Activated CD4-positive, alpha-beta T cell treated with anti-CD3 and anti-CD28 coated beads, Interleukin-10, Interleukin-2, amounts not matched to agents 100 ng/mL and 50 ng/mL, durations not matched to agents 16 hours and 8 hours (primary cell): ENCODE data around the gene PMS1.
"Not testable (repeated sequence)": the region's sequence is repeated elsewhere in the genome, so short reads cannot be mapped to it uniquely, and the experiment has no call there.

Source experiments
- DNase-seq: peaks from one replicate; pipeline ENCODE4 v3.0.0-alpha.2; 2020

PMS1 gene

GRCh38 chr2:189818249-189819038, 34.2 kb downstream of the PMS1 start:
- peak; percentile 23 for DNase-seq

GRCh38 chr2:189819297-189819704, 35.1 kb downstream of the PMS1 start:
- DNase-seq = peak; percentile 31

GRCh38 chr2:189821953-189822748, 37.9 kb downstream of the PMS1 start:
- DNase-seq = no peak

- DNase-seq = no peak
Measured at GRCh38 chr2:189824694-189825396, 40.6 kb downstream of the PMS1 start.

- DNase-seq = no peak
Measured at GRCh38 chr2:189826039-189826438, 41.8 kb downstream of the PMS1 start.

- DNase-seq = no peak
Measured at GRCh38 chr2:189829102-189829833, 45.0 kb downstream of the PMS1 start.

- no peak for DNase-seq
Measured at GRCh38 chr2:189830510-189830909, 46.3 kb downstream of the PMS1 start.

- DNase-seq = no peak
Measured at GRCh38 chr2:189834059-189834458, 49.8 kb downstream of the PMS1 start.

- DNase-seq = not testable (repeated sequence)
Measured at GRCh38 chr2:189834642-189835041, 50.4 kb downstream of the PMS1 start.

GRCh38 chr2:189835855-189836558, 51.8 kb downstream of the PMS1 start:
- DNase-seq = no peak

GRCh38 chr2:189836644-189837043, 52.4 kb downstream of the PMS1 start:
- no peak for DNase-seq

GRCh38 chr2:189837326-189837725, 53.1 kb downstream of the PMS1 start:
- DNase-seq = no peak

GRCh38 chr2:189841019-189841418, 56.8 kb downstream of the PMS1 start:
- no peak for DNase-seq

- no peak for DNase-seq
Measured at GRCh38 chr2:189848276-189848675, 64.0 kb downstream of the PMS1 start.

GRCh38 chr2:189849550-189849949, 65.3 kb downstream of the PMS1 start:
- DNase-seq = no peak

GRCh38 chr2:189851174-189851826, 67.0 kb downstream of the PMS1 start:
- DNase-seq = no peak

GRCh38 chr2:189854187-189854586, 69.9 kb downstream of the PMS1 start:
- no peak for DNase-seq

- DNase-seq = no peak
Measured at GRCh38 chr2:189854940-189855339, 70.7 kb downstream of the PMS1 start.

GRCh38 chr2:189858291-189858690, 74.0 kb downstream of the PMS1 start:
- DNase-seq = no peak

GRCh38 chr2:189860161-189860560, 75.9 kb downstream of the PMS1 start:
- no peak for DNase-seq

- no peak for DNase-seq
Measured at GRCh38 chr2:189862751-189863150, 78.5 kb downstream of the PMS1 start.

GRCh38 chr2:189865826-189866225, 81.6 kb downstream of the PMS1 start:
- DNase-seq = no peak
